Endothelial cell of umbilical vein (primary cell): ENCODE results near the gene ARHGAP30. TPM values are rescaled to one million over a fixed set of nuclear protein-coding genes. Genes with fewer than 3 reads are reported as not detected.

ENCODE experiments used
- BruUV-seq: library from RNA; stranded (reverse); fragments of 400-500 nt; replicated peaks from 2 replicates; lab custom pipeline; 2021; lab: Mats Ljungman, UMichigan
- CTCF ChIA-PET: fragments of 300-600, 350-600 bp; sonication (Branson Sonifier 250); formaldehyde crosslinking; loops from one replicate; lab custom pipeline; 2021; ENCODE audit warnings: antibody characterized with exemption, inconsistent platforms; lab: Charles Lee
- POLR2A ChIA-PET: fragments of 300-600, 350-600 bp; sonication (Branson Sonifier 250); formaldehyde crosslinking; loops from one replicate; lab custom pipeline; 2021; ENCODE audit warnings: antibody characterized with exemption, inconsistent platforms; lab: Charles Lee
- DNase-seq: peaks from one replicate; pipeline ENCODE4 v3.0.0-alpha.2; 2011; ENCODE audit warnings: low read depth, low spot score
- FAIRE-seq: peaks from 2 replicates; lab custom pipeline; 2011; peaks lifted over from hg19 to GRCh38; lab: Jason Lieb, UNC
- H2AFZ ChIP-seq: 2 replicates; pipeline ENCODE4 v1.6.0; 2012; ENCODE audit warnings: low read depth, low read length, control low read depth, inconsistent platforms
- H3K27ac ChIP-seq: 2 replicates; pipeline ENCODE4 v1.5.1; 2011; ENCODE audit warnings: low read depth, mild to moderate bottlenecking, control low read depth, low read length, moderate library complexity; ENCODE audit not compliant: insufficient read depth
- H3K27me3 ChIP-seq, 2 experiments: 2 replicates each; pipeline versions ENCODE4 v1.6.0 to v1.6.1; 2011; ENCODE audit warnings: low read length in 2 of 2, mixed read lengths in 1 of 2; ENCODE audit not compliant: control insufficient read depth in 2 of 2, insufficient read depth in 2 of 2
- H3K36me3 ChIP-seq, 2 experiments: 2 replicates in 1 of 2; 3 replicates in 1 of 2; pipeline ENCODE4 v1.5.1; 2011; ENCODE audit warnings: low read length in 2 of 2, mild to moderate bottlenecking in 1 of 2, moderate library complexity in 1 of 2; ENCODE audit not compliant: control insufficient read depth in 2 of 2, insufficient read depth in 2 of 2; ENCODE audit errors: extremely low read depth in 1 of 2
- H3K4me1 ChIP-seq: 3 replicates; pipeline ENCODE4 v1.5.1; 2011; ENCODE audit warnings: mild to moderate bottlenecking, low read length; ENCODE audit not compliant: control insufficient read depth, insufficient read depth; ENCODE audit errors: extremely low read depth
- H3K4me2 ChIP-seq: 2 replicates; pipeline ENCODE4 v1.6.1; 2011; ENCODE audit warnings: low read length, control low read depth, mixed read lengths; ENCODE audit not compliant: insufficient read depth
- H3K4me3 ChIP-seq, 3 experiments: fragments of 200-600 bp in 1 of 3; sonication (generic), shearing (Covaris generic) in 1 of 3; replicated peaks in 1 of 3; 2 replicates each; pipeline ENCODE4 v1.5.1; 2011 to 2016; ENCODE audit warnings: control low read depth in 3 of 3, low read length in 3 of 3, mild to moderate bottlenecking in 2 of 3, inconsistent platforms in 1 of 3, low read depth in 1 of 3, moderate library complexity in 1 of 3; ENCODE audit not compliant: insufficient read depth in 1 of 3
- H3K79me2 ChIP-seq: 2 replicates; pipeline ENCODE4 v1.6.0; 2012; ENCODE audit warnings: low read length, inconsistent platforms; ENCODE audit not compliant: control insufficient read depth, insufficient read depth
- H3K9ac ChIP-seq: replicated peaks from 2 replicates; pipeline ENCODE3; 2011; ENCODE audit warnings: low read length, control low read depth; ENCODE audit not compliant: insufficient read depth; ENCODE audit errors: extremely low read depth
- H3K9me1 ChIP-seq: replicated peaks from 3 replicates; pipeline ENCODE4 v1.6.0; 2011; ENCODE audit warnings: mild to moderate bottlenecking, low read length; ENCODE audit not compliant: control insufficient read depth, insufficient read depth; ENCODE audit errors: extremely low read depth
- H3K9me3 ChIP-seq: replicated peaks from 2 replicates; pipeline ENCODE4 v1.5.1; 2012; ENCODE audit warnings: low read length, inconsistent platforms; ENCODE audit not compliant: control insufficient read depth, insufficient read depth
- H4K20me1 ChIP-seq: replicated peaks from 2 replicates; pipeline ENCODE3; 2011; ENCODE audit warnings: mild to moderate bottlenecking, low read length; ENCODE audit not compliant: control insufficient read depth, insufficient read depth; ENCODE audit errors: extremely low read depth
- CTCF ChIP-seq, 2 donors: IDR thresholded peaks; 1 replicate in 1 of 2; 2 replicates in 1 of 2; pipeline ENCODE4 v1.5.1; 2011; ENCODE audit warnings: low read length in 2 of 2, mild to moderate bottlenecking in 2 of 2, moderate library complexity in 2 of 2, control low read depth in 1 of 2, inconsistent platforms in 1 of 2, low read depth in 1 of 2; ENCODE audit not compliant: insufficient read depth in 1 of 2; ENCODE audit errors: extremely low read depth in 1 of 2
- EZH2 ChIP-seq: IDR thresholded peaks from 2 replicates; pipeline ENCODE4 v1.6.1; 2012; ENCODE audit warnings: borderline replicate concordance, low read depth, mild to moderate bottlenecking, moderate library complexity, low read length, inconsistent platforms; ENCODE audit not compliant: severe bottlenecking
- FOS ChIP-seq: IDR thresholded peaks from 2 replicates; pipeline ENCODE4 v1.6.1; 2011; ENCODE audit warnings: mild to moderate bottlenecking, low read length, moderate library complexity, borderline replicate concordance; ENCODE audit not compliant: insufficient read depth
- GATA2 ChIP-seq: IDR thresholded peaks from 2 replicates; pipeline ENCODE4 v1.7.0; 2011; ENCODE audit warnings: low read depth, mild to moderate bottlenecking, moderate library complexity, mixed read lengths, low read length; ENCODE audit not compliant: insufficient read length, insufficient read depth
- JUN ChIP-seq: IDR thresholded peaks from 2 replicates; pipeline ENCODE4 v1.6.1; 2011; ENCODE audit warnings: borderline replicate concordance, low read depth; ENCODE audit not compliant: insufficient read length, insufficient read depth
- MAX ChIP-seq: IDR thresholded peaks from 2 replicates; pipeline ENCODE4 v1.6.1; 2011; ENCODE audit not compliant: insufficient read depth, insufficient read length
- MYC ChIP-seq: IDR thresholded peaks from one replicate; pipeline ENCODE4 v1.6.1; 2011; ENCODE audit warnings: mild to moderate bottlenecking, low read depth, low read length
- POLR2A ChIP-seq: IDR thresholded peaks from 2 replicates; pipeline ENCODE4 v1.6.1; 2012; ENCODE audit warnings: low read depth, mild to moderate bottlenecking, control low read depth, low read length
- POLR2AphosphoS5 ChIP-seq: IDR thresholded peaks from 2 replicates; pipeline ENCODE4 v1.6.1; 2012; ENCODE audit warnings: low read depth, mild to moderate bottlenecking, control low read depth, low read length, moderate library complexity; ENCODE audit not compliant: insufficient read depth
- dilution Hi-C: fragments of 300-500 bp; cut with MboI; formaldehyde crosslinking; loops from one replicate; pipeline ENCODE4 v1.15.0; 2019; ENCODE audit warnings: low sequenced_read_pairs; ENCODE audit not compliant: extremely low pct_ligation_motif_present
- intact Hi-C: fragments of 100-400 bp; cut with micrococcal nuclease; formaldehyde crosslinking; loops from one replicate; pipeline ENCODE4 v1.10.0; 2022
- polyA plus RNA-seq, 4 experiments: library from polyadenylated mRNA; depleted of rRNA in 3 of 4; stranded (reverse) in 3 of 4; unstranded in 1 of 4; fragments of >200 nt; gene quantifications; 2 replicates each; pipeline versions ENCODE4 v1.2.1 to v1.2.3, GENCODE V29; 2011 to 2012; ENCODE audit warnings: missing spikeins in 1 of 4
- total RNA-seq: library from RNA; stranded (reverse); gene quantifications from 2 replicates; pipeline ENCODE4 v1.2.3, GENCODE V29; 2021

Gene ARHGAP30
- total and polyA plus RNA-seq, 2 donors (not counting 3 experiments of a cell fraction or from before 2014, with no cell fraction given), result not detected

- TF ChIP-seq MAX (no peak), JUN (peak; percentile 31), GATA2 (no peak)
These were observed 13.5 kb upstream of the ARHGAP30 start for GRCh38 chr1:161082996-161083747.

GRCh38 chr1:161082483-161082882, 12.8 kb upstream of the ARHGAP30 start:
- intact Hi-C loops (no loop called here), dilution Hi-C loops (no loop called here)
- H3K27me3 ChIP-seq, result no peaks in the 10 kb centered on the region
- no peak overlapping the region for H3K4me3 ChIP-seq
- no peak overlapping the region for H3K27ac ChIP-seq
- no peak for TF ChIP-seq CTCF (IDR thresholded peaks at IDR 0.05; ENCODE audit: extremely low read depth in 1 of 2, insufficient read depth in 1 of 2, low read depth in 1 of 2, low read length in 2 of 2)
- TF ChIP-seq MAX, result no peak
- no peak for TF ChIP-seq JUN
- TF ChIP-seq GATA2, result no peak
- no peak for TF ChIP-seq MYC
- TF ChIP-seq EZH2, result no peak
- TF ChIP-seq POLR2A, result no peak
- no peak for TF ChIP-seq POLR2AphosphoS5
- TF ChIP-seq FOS, result no peak
- no TSS peak for BruUV-seq
- POLR2A ChIA-PET, result no interaction called here
- no peaks in the 10 kb centered on the region for H3K9me3 ChIP-seq
- no peak overlapping the region for H3K9ac ChIP-seq
- no peak overlapping the region for H3K4me2 ChIP-seq
- H3K4me1 ChIP-seq, result no peaks in the 10 kb centered on the region
- CTCF ChIA-PET, result interaction anchor here (1.1 kb wide), 1 partner anchor 15 kb away, joined by 3 read pairs; the partner anchor contains the start of gene KLHDC9
- H2AFZ ChIP-seq, result no peak overlapping the region
- DNase-seq, result no peak
- no peaks in the 10 kb centered on the region for H3K79me2 ChIP-seq
- no peaks in the 10 kb centered on the region for H3K36me3 ChIP-seq
- no peaks in the 10 kb centered on the region for H3K9me1 ChIP-seq
- FAIRE-seq, result no peak
- H4K20me1 ChIP-seq, result no peaks in the 10 kb centered on the region

More at GRCh38 chr1:161082996-161083747, 13.5 kb upstream of the ARHGAP30 start:
- CTCF ChIA-PET, result interaction anchor here (1.9 kb wide), 1 partner anchor 86 kb away, joined by 5 read pairs; no protein-coding TSS in a partner anchor
- Histone ChIP-seq H4K20me1 (no peaks in the 10 kb centered on the region), H3K36me3 (no peaks in the 10 kb centered on the region), H3K27ac (no peak overlapping the region), H3K9me3 (no peaks in the 10 kb centered on the region), H2AFZ (no peak overlapping the region), H3K79me2 (no peaks in the 10 kb centered on the region), H3K4me3 (no peak overlapping the region), H3K27me3 (no peaks in the 10 kb centered on the region), H3K4me1 (no peaks in the 10 kb centered on the region), H3K4me2 (no peak overlapping the region), H3K9me1 (no peaks in the 10 kb centered on the region), H3K9ac (no peak overlapping the region)
- POLR2A ChIA-PET, result no interaction called here
- BruUV-seq, result no TSS peak
- no peak for DNase-seq
- dilution Hi-C loops, result no loop called here
- intact Hi-C loops, result no loop called here
- peak; percentile 59 for FAIRE-seq
